ENCODE data around the gene EFNA1. TPM values are rescaled to one million over a fixed set of nuclear protein-coding genes. Genes with fewer than 3 reads are reported as not detected.
"Not testable (repeated sequence)": the region's sequence is repeated elsewhere in the genome, so short reads cannot be mapped to it uniquely, and the experiment has no call there.

EFNA1 gene
- total RNA-seq, 2 donors from 2014 or later, result 0.68 to 1.6 TPM

DNA sequence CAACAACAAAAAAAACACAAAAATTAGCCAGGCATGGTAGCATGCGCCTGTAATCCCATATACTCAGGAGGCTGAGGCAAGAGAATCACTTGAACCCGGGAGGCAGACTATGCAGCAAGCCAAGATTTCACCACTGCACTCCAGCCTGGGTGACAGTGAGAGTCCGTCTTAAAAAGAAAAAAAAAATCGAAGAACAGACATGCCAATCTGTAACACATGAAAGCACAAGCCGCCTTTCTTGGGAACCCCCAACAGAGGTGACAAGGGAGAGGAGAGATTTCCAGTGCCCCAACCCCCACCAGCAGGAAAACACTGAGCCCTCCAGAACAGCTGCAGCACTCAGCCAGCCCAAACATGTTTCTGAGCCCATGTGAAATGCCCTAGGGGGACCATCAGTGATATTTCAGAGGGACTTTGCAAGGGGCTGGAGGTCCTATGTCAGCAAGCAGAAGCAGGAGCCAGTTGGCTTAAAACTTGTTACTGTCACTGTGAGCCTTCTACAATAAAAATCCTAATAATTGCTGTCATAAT, 14.2 kb upstream of the EFNA1 start:
- H3K36me3 Mint-ChIP-seq, result no peaks in the 10 kb centered on the region
- no peak for ATAC-seq
- H3K27ac Mint-ChIP-seq, result no peak overlapping the region
- no peaks in the 10 kb centered on the region for H3K9me3 Mint-ChIP-seq
- no peak for DNase-seq (ENCODE audit: low spot score in 2 of 2)

DNA sequence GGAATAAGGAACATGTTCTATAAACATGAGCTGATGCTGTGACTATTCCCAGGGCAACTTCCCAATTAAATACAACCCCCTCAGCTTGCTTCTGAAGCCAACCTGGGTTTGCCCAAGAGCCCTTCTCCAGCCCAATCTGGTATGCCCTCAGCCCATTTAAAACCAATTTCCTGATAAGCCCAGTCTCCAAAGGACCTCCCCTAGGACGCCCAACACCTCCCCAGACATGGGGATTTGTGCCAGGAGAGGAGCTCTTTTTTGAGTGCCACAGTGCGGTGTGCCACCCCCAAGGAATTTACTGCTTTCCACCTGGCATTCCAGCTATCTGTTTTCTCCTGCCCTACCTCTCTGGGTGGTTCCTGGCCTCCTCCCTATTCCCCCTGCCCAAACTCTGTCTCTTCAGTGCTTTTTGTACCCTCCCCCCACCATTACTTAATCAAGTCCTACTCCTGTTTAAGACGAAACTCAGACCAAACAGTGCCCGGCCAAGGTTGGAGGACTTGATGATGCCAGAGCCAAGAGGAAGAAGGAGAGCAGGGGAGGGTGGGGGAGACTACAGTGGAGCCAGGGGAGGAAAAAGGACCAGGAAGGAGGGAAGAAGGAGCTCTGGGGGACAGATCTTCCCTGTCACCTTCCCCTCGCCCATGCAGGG, 11.4 kb upstream of the EFNA1 start:
- Mint-ChIP-seq H3K27ac (no peak overlapping the region), H3K9me3 (no peaks in the 10 kb centered on the region), H3K36me3 (no peaks in the 10 kb centered on the region)
- no peak for DNase-seq (ENCODE audit: low spot score in 2 of 2)
- no peak for ATAC-seq

DNA sequence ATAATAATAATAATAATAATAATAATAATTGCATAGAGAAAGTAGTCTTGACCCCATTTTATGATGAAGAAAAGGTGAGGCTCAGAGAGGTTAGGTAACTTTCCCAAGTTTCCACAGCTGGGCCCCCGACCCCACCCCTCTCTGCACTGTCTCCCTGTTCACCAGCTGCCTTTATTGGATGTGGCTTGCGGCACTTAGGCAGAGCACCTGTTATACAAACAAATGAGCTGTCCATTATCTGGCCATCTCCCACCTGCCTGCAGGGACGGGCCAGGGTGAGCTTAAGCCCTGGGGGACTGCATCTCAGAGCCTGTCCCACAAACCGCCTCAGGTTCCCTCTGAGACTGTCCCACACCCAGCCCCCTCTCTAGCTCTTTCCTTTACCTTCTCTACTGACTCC, 10.1 kb upstream of the EFNA1 start:
- DNase-seq (ENCODE audit: low spot score in 2 of 2) (no peak), ATAC-seq (no peak)
- Mint-ChIP-seq H3K9me3 (no peaks in the 10 kb centered on the region), H3K27ac (no peak overlapping the region), H3K36me3 (no peaks in the 10 kb centered on the region)

DNA sequence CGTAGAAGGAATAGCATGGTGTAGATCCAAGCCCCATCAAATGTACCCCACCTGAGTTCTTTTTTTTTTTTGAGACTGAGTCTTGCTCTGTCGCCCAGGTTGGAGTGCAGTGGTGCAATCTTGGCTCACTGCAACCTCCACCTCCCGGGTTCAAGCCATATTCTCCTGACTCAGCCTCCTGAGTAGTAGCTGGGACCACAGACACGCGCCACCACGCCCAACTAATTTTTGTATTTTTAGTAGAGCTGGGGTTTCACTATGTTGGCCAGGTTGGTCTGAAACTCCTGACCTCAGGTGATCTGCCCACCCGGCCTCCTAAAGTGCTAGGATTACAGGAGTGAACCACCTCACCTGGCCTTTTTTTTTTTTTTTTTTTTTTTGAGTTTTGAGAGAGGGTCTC, 9.6 kb upstream of the EFNA1 start:
- DNase-seq (ENCODE audit: low spot score in 2 of 2); H3K9me3 Mint-ChIP-seq; H3K27ac Mint-ChIP-seq; H3K36me3 Mint-ChIP-seq; ATAC-seq: not testable (repeated sequence)

DNA sequence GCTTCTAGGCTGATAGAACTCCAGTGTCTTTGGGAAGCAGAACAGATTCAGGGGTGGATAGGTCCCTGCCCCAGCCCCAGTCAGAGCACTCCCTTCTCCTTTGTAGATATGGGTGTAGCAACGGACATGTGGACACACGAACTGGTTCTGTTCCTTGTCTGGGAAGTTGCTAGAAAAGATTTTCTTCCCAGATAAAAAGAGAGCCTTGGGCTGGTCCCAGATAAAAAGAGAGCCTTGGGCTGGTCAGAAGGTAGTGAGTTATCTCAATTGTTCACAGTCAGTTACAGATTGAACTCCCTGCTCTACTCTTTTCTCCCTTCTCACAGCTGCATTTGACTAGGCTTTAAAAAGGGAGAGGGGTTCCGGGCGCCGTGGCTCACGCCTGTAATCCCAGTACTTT, 7.4 kb upstream of the EFNA1 start:
- Mint-ChIP-seq H3K9me3 (no peaks in the 10 kb centered on the region), H3K27ac (no peak overlapping the region), H3K36me3 (no peaks in the 10 kb centered on the region)
- DNase-seq (ENCODE audit: low spot score in 2 of 2), result no peak
- ATAC-seq, result no peak

DNA sequence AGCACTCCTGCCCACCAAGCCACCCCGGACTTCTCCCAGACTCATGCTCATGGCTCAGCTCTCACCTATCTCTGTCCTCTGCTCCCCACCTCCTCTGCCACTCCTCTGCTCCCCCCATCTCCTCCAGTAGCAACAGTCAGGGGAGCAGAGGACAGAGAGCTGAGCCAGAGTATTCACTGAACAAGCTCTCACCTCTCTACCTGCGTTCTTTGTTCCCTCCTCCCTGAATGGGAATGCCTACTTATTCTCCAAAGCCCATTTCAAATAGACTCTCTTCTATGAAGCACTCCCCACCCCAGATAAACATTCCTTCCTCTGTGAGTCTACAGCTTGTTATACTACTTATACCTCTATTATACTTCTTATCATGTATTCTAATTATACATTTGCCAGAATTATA, 6.4 kb upstream of the EFNA1 start:
- DNase-seq (ENCODE audit: low spot score in 2 of 2), result no peak
- Mint-ChIP-seq H3K36me3 (no peaks in the 10 kb centered on the region), H3K9me3 (no peaks in the 10 kb centered on the region), H3K27ac (no peak overlapping the region)
- ATAC-seq, result no peak

DNA sequence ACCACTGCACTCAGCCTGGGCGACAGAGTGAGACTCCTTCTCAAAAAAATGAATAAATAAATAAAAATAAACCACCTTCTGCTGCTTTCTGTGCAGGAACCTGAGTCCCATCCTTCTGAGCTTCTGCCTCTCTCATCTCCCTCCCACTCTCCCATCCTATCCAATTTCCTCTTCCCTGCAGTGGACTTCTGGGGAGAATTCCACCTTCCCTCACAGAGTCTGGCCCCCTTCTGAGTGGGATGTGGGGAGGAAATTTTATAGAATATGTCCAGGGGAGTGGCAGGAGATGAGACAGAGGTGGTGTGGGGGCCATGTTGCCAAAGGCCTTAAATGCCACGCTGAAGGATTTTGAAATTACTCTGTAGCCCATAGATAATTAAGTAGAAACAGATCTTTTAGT, 5.4 kb upstream of the EFNA1 start:
- H3K36me3 Mint-ChIP-seq, result no peaks in the 10 kb centered on the region
- DNase-seq (ENCODE audit: low spot score in 2 of 2) (no peak), ATAC-seq (no peak)
- no peaks in the 10 kb centered on the region for H3K9me3 Mint-ChIP-seq
- H3K27ac Mint-ChIP-seq, result no peak overlapping the region

DNA sequence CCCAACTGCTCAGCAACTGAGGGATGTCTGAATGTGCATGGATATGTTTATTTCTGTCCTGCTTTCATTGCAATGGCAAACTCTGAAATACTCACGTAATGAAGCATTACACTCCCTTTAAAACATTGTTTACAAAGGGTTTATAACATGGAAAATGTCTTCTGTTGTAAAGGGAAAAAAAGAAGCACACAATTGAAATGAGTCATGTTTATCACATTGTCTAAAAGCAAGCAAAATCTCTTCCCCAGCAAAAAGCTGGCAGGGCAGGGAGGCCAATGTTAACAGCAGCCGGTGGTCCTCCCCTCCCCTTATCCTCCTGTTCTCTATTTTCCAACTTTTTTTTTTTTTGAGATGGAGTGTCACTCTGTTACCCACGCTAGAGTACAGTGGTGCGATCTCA, 3.9 kb upstream of the EFNA1 start:
- no peak for ATAC-seq
- DNase-seq (ENCODE audit: low spot score in 2 of 2), result no peak
- Mint-ChIP-seq H3K27ac (no peak overlapping the region), H3K36me3 (no peaks in the 10 kb centered on the region), H3K9me3 (no peaks in the 10 kb centered on the region)

DNA sequence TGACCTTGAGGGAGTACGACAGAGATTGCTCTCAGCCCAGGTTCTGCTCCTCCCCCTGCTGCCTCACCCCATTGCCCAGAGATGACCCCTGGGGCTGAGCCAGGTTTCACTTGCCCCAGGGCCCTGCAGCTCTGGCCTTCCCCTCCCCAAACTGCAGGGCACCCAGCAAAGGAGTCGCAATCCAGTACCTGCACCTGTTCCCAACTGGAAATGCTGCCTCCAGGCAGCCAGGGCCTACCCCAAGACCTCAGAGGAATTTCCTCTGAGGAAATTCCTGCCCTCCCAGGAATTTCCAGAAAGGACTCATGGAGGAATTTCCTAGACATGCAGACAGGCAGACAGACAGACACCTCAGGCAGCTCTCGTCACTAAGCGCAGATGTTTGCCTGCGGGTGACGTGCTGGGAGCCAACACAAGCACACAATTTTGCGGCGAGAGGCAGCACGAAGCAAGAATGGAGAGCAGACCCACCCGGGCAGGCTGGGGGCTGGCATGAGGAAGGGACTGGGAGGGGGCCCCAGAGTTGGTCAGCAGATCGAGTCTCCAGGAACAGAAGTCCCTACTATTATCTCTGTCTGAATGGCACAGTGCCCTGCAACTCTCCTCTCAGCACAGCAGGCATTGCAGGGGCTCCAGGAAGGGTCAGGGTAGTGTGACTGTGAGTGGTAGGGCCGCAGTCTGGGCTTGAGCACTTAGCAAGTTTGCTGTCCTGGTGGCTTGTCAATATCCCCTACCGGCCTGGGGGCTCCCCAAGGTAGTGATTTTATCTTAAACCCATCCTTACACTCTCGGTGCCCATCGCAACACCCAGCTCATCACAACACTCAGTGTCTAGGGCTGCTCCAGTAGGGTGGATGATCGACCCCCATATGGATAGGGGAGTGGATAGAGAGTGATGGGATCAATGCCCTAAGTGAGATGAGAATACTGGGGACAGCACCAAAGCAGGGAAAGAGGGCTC, 2.9 kb upstream of the EFNA1 start:
- DNase-seq (ENCODE audit: low spot score in 2 of 2) (no peak), ATAC-seq (no peak)
- no peaks in the 10 kb centered on the region for H3K9me3 Mint-ChIP-seq
- H3K36me3 Mint-ChIP-seq, result no peaks in the 10 kb centered on the region
- H3K27ac Mint-ChIP-seq, result no peak overlapping the region

DNA sequence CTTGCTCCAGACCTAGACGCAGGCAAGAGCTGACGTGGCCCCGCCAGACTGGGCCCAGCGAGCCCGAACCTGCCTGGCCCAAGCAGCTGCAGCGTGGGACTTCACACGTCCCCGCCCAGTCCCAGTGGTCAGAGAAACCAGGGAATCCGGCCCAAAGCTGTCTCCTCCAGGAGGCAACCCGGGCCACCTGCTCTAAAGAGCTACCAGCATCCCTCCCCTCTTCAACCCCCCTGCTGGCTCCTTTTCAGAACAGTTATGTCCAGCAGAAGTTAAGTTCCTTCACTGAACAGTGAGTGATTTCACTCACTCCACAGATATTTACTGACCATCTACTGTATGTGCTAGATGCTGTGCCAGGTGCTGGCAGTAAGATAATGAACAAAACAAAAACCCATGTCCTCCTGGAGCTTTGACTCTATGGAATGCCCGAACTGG, 2.1 kb upstream of the EFNA1 start:
- no peak for DNase-seq (ENCODE audit: low spot score in 2 of 2)
- no peaks in the 10 kb centered on the region for H3K9me3 Mint-ChIP-seq

DNA sequence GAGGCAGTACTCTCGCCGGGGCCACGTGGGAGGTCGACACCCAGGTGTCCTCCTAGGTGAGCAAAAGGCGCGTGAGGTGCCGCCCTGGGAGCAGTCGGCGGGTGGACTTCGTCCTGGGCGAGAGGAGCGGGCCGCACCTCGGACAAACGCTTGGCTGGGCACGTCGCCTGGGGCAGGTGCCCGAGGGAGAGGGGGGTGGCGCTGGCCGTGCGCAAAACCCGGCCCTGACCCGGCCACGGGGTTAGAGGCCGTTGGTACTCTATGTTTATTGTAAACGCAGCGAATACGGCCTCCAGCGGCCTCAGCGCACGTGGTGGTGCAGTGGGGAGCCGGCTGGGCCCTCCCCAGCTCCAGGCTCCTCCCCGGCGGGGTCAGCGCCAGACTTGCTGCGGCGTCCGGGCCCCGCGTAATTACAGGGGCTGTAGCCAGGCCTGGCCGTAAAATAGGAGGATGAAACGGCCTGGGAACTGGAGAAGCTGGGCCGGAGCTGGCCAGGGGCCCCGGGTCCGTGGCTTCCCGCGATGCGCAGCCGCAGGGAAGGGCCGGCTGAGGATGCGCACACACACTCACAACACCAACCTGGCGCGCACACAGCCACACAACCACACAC, 1.6 kb upstream of the EFNA1 start:
- Mint-ChIP-seq H3K27ac (no peak overlapping the region), H3K9me3 (no peaks in the 10 kb centered on the region), H3K36me3 (no peaks in the 10 kb centered on the region)
- DNase-seq (ENCODE audit: low spot score in 2 of 2) (no peak), ATAC-seq (no peak)

More for the DNA sequence above, 2.1 kb upstream of the EFNA1 start:
- no peaks in the 10 kb centered on the region for H3K36me3 Mint-ChIP-seq
- no peak overlapping the region for H3K27ac Mint-ChIP-seq
- ATAC-seq, result no peak

DNA sequence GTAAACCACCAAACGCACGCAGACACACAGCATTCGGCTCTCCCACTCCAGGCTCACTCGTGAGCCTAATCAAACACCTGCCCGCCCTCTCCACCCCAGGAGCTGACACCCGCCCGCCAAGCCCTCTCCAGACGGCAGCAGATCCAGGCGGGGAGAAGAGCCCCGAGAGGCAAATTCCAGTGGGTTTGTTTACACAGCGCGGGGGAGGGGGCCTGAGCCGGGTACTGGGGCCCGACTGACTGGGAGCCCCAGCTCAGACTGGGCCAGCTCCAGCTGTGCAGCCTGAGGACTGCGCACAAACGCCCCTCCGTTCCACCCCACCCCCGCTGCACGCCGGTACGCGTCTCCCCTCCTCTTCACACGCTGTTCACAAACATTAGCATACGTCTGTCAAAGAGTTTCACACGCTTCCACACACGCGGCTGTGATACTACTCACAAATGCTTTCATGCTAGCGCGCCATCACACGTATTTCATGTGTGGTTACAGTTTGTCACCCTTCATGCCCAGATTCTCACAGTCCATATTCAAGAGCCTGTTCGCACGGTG, 1.0 kb upstream of the EFNA1 start:
- peak; percentile 67 to 71 for ATAC-seq
- H3K27ac Mint-ChIP-seq, result no peak overlapping the region

DNA sequence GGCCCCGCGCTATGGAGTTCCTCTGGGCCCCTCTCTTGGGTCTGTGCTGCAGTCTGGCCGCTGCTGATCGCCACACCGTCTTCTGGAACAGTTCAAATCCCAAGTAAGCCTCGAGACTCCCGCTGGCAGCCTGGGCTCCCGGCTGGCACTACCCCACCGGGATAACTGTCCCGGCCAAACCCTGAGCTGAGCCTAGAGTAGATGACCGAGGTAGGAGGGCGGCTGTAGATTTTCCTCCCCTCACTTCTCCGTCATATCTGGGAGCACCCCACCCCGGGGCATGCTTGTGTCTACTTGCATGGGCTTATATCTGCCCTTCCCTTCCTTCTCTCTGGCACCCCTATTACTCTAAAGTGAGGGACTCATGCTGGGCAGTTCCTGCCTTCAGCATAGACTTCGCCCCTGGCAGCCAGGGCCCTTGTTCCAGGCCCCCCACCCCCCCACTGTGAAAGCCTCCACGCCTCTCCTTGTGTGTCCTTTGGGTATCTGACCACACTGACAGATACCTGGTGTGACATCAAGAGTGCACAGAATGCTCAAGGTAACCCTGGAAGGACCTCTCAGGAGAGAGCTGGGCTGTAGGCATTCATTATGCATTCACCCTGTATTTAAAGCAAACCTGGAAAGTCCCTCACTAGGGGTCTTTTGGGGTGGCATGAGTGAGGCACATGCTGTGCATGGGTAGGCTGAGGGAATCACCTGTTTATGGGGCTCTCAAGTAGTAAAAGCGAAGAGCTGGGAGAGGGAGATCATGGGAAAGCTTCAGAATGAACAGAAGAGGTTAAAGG, 485 bp downstream of the EFNA1 start:
- Mint-ChIP-seq H3K36me3 (no peaks in the 10 kb centered on the region), H3K9me3 (no peaks in the 10 kb centered on the region), H3K27ac (peak overlapping the region in 1 of 2 donors; percentile 62)
- DNase-seq (ENCODE audit: low spot score in 2 of 2) (no peak), ATAC-seq (no peak)

More for the DNA sequence above, 1.0 kb upstream of the EFNA1 start:
- peak in 1 of 2 donors; percentile 28 for DNase-seq (ENCODE audit: low spot score in 2 of 2)
- no peaks in the 10 kb centered on the region for H3K9me3 Mint-ChIP-seq
- no peaks in the 10 kb centered on the region for H3K36me3 Mint-ChIP-seq

DNA sequence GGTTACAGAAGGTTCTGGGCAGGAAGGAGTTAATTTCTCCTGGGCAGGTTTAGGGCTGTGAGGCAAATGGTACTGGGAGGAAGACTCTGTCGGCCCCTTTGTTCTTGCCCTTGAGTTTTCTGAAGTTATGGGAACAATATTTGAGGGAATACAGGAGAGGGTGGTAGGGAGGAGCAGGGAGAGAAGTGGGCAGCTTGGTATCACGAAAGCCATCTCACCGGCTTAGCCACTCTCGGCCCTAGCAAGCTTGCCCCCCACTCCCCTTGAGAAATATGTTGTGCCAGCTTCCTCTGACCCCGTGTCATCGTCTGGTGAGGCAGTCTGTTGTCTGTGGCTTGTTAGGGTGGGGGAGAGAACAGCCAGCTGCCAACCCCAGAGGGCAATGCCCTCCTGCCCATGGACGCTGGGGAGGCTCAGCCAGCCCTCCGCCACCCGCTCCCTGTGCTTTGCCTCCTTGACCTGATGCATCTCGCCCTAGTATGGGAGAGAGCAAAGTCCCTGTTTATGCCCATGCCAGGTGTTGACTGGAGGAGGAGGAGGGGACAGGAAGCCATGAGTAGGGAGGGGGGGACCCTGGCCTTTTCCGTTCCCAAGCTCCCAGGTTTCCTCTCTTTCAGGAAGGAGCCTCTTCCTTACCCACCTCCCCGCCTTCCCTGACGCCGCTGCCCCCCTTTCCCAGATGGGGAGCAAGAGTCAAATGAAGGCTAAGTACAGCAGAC, 1.2 kb downstream of the EFNA1 start:
- Mint-ChIP-seq H3K27ac (peak overlapping the region in 1 of 2 donors; percentile 62), H3K36me3 (no peaks in the 10 kb centered on the region), H3K9me3 (no peaks in the 10 kb centered on the region)
- ATAC-seq (peak in 1 of 2 donors; percentile 3), DNase-seq (ENCODE audit: low spot score in 2 of 2) (no peak)

DNA sequence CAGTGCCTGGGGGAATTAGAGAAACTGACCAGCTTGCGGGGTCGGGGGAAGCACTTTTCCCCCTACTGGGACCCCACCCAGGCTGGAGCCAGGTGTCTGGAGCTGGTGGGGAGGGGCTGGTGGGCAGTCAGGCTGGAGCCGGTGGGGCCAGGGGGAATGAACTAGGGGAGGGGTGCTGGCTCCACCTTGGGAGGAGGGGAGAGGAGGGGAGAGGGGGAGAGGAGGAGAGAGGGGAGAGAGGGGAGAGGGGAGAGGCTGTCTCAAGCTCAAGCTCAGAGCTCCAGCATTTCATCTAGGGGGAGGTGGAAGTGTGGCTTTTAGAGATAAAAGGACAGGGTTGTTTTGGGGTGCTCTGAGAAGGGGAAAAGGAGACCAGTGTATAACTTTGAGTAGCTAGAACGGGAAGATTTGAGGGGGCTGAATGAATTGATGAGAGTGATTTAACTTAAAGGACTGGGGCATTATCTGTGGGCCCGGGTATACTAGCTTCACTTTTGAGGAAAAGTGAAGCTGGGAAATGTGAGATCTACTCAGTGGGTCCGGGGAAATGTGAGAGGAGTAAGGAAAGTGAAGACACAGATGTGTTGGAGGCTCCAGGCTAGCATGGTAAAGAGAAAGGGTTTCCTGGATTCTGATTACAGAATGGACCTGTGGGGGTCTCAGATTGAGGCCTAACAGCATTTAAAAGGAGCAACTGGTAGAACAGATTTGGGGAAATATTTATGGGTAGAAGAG, 2.8 kb downstream of the EFNA1 start:
- no peak for ATAC-seq
- DNase-seq (ENCODE audit: low spot score in 2 of 2), result no peak
- no peaks in the 10 kb centered on the region for H3K36me3 Mint-ChIP-seq
- no peak overlapping the region for H3K27ac Mint-ChIP-seq
- no peaks in the 10 kb centered on the region for H3K9me3 Mint-ChIP-seq
